ENCODE measurements around the gene RASSF5. TPM values are rescaled to one million over a fixed set of nuclear protein-coding genes. Genes with fewer than 3 reads are reported as not detected.

The RASSF5 gene
- total RNA-seq, 1 experiment from 2014 or later, result 1.3 TPM

- no peak for TF ChIP-seq CTCF (IDR thresholded peaks at IDR 0.05; ENCODE audit: insufficient read depth in 1 of 2, low read depth in 1 of 2, low read length in 1 of 2, severe bottlenecking in 1 of 2, unreplicated experiment in 1 of 2)
- Histone ChIP-seq H3K4me1 (no peaks in the 10 kb centered on the region), H3K36me3 (ENCODE audit: control insufficient read depth, insufficient read depth, low read length) (no peaks in the 10 kb centered on the region), H3K9me3 (peaks cover 3% of the 10 kb centered on the region; the same call in 1 of the 2 replicates), H3K4me3 (ENCODE audit: low read depth, low read length) (no peak overlapping the region), H3K27me3 (replicated peaks; ENCODE audit: control insufficient read depth, insufficient read depth, low read length) (no peaks in the 10 kb centered on the region)
- no peak for DNase-seq
- intact Hi-C loops (cut with micrococcal nuclease; ENCODE audit: unreplicated experiment), result no loop called here
- peak overlapping the region; percentile 0 for H3K27ac Mint-ChIP-seq (ENCODE audit: unreplicated experiment)
- H3K4me3 Mint-ChIP-seq (ENCODE audit: unreplicated experiment), result no peak overlapping the region
- peaks cover 4% of the 10 kb centered on the region for H3K27me3 Mint-ChIP-seq (ENCODE audit: insufficient read depth, unreplicated experiment)
- ChIA-PET POLR2A (no interaction called here), CTCF (interaction anchor here (1.2 to 1.6 kb wide), 2 partner anchors 13 to 35 kb away, joined by 3 to 5 read pairs; no protein-coding TSS in a partner anchor)
- no peaks in the 10 kb centered on the region for H3K9me3 Mint-ChIP-seq (ENCODE audit: unreplicated experiment)
- no peaks in the 10 kb centered on the region for H3K4me1 Mint-ChIP-seq (ENCODE audit: low read depth, unreplicated experiment)
- BruUV-seq (replicated peaks), result no TSS peak
- no peaks in the 10 kb centered on the region for H3K36me3 Mint-ChIP-seq (ENCODE audit: insufficient read depth, unreplicated experiment)
These were observed 121.6 kb downstream of the RASSF5 start for GRCh38 chr1:206628916-206629315.

GRCh38 chr1:206631085-206631509 lies 123.8 kb downstream of the RASSF5 start:
- TF ChIP-seq CTCF (IDR thresholded peaks at IDR 0.05; ENCODE audit: insufficient read depth in 1 of 2, low read depth in 1 of 2, low read length in 1 of 2, severe bottlenecking in 1 of 2, unreplicated experiment in 1 of 2), result peak; percentile 35 to 44
- intact Hi-C loops (cut with micrococcal nuclease; ENCODE audit: unreplicated experiment), result loop anchor here (1.0 to 5.0 kb wide), 3 partner anchors 91 to 281 kb away; no protein-coding TSS in a partner anchor
- Mint-ChIP-seq H3K27ac (ENCODE audit: unreplicated experiment) (no peak overlapping the region), H3K9me3 (ENCODE audit: unreplicated experiment) (no peaks in the 10 kb centered on the region), H3K4me3 (ENCODE audit: unreplicated experiment) (no peak overlapping the region), H3K27me3 (ENCODE audit: insufficient read depth, unreplicated experiment) (peaks cover 4% of the 10 kb centered on the region), H3K36me3 (ENCODE audit: insufficient read depth, unreplicated experiment) (peaks cover 6% of the 10 kb centered on the region), H3K4me1 (ENCODE audit: low read depth, unreplicated experiment) (peaks cover 7% of the 10 kb centered on the region)
- H3K4me3 ChIP-seq (ENCODE audit: low read depth, low read length), result no peak overlapping the region
- H3K9me3 ChIP-seq, result peaks cover 3% of the 10 kb centered on the region; the same call in 1 of the 2 replicates
- peak; percentile 69 to 83 for DNase-seq
- H3K36me3 ChIP-seq (ENCODE audit: control insufficient read depth, insufficient read depth, low read length), result no peaks in the 10 kb centered on the region
- no TSS peak for BruUV-seq (replicated peaks)
- no peaks in the 10 kb centered on the region for H3K4me1 ChIP-seq
- H3K27me3 ChIP-seq (replicated peaks; ENCODE audit: control insufficient read depth, insufficient read depth, low read length), result no peaks in the 10 kb centered on the region; the same call in 1 of the 2 replicates
- ChIA-PET POLR2A (no interaction called here), CTCF (interaction anchor here (0.6 to 1.3 kb wide), 17 partner anchors 11 to 353 kb away, joined by 3 to 42 read pairs (median 5); partner anchors contain the start of gene EIF2D)

GRCh38 chr1:206633708-206634121 lies 126.4 kb downstream of the RASSF5 start:
- DNase-seq, result no peak

More at GRCh38 chr1:206633708-206634121, 126.4 kb downstream of the RASSF5 start:
- no peak for TF ChIP-seq CTCF (IDR thresholded peaks at IDR 0.05; ENCODE audit: insufficient read depth in 1 of 2, low read depth in 1 of 2, low read length in 1 of 2, severe bottlenecking in 1 of 2, unreplicated experiment in 1 of 2)
- no peaks in the 10 kb centered on the region for H3K4me1 ChIP-seq
- H3K9me3 Mint-ChIP-seq (ENCODE audit: unreplicated experiment), result no peaks in the 10 kb centered on the region
- intact Hi-C loops (cut with micrococcal nuclease; ENCODE audit: unreplicated experiment), result loop anchor here (1.0 to 5.0 kb wide), 5 partner anchors 31 to 349 kb away; no protein-coding TSS in a partner anchor
- H3K4me3 Mint-ChIP-seq (ENCODE audit: unreplicated experiment), result no peak overlapping the region
- no peaks in the 10 kb centered on the region; the same call in 1 of the 2 replicates for H3K27me3 ChIP-seq (replicated peaks; ENCODE audit: control insufficient read depth, insufficient read depth, low read length)
- no peaks in the 10 kb centered on the region for H3K36me3 ChIP-seq (ENCODE audit: control insufficient read depth, insufficient read depth, low read length)
- BruUV-seq (replicated peaks), result no TSS peak
- H3K27ac Mint-ChIP-seq (ENCODE audit: unreplicated experiment), result no peak overlapping the region
- peaks cover 7% of the 10 kb centered on the region for H3K4me1 Mint-ChIP-seq (ENCODE audit: low read depth, unreplicated experiment)
- peaks cover 6% of the 10 kb centered on the region for H3K36me3 Mint-ChIP-seq (ENCODE audit: insufficient read depth, unreplicated experiment)
- ChIA-PET POLR2A (no interaction called here), CTCF (interaction anchor here (1.4 to 3.9 kb wide), 2 partner anchors 26 to 30 kb away, joined by 3 to 46 read pairs; no protein-coding TSS in a partner anchor)
- H3K4me3 ChIP-seq (ENCODE audit: low read depth, low read length), result no peak overlapping the region
- no peaks in the 10 kb centered on the region for H3K27me3 Mint-ChIP-seq (ENCODE audit: insufficient read depth, unreplicated experiment)
- no peaks in the 10 kb centered on the region for H3K9me3 ChIP-seq
